ENCODE measurements around the gene XCL1.

Gene XCL1

DNA sequence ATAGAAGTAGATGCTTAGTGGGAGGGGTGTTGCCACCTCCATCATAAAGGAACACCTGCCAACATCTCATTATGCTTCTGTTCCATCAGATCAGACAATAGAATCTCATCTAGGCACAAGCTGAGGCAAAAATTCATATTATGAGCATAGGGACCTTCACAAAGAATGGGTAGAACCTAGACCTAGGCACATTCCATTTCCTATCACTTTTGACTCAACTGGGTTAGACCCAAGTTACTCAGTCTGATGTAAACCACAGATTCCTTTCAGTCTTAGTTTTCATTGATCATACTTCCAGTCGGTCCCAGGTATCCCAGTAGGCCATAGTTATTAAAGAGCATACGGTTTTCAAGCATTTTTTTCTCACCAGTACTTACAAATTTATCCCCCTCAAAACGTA, 21.7 kb downstream of the XCL1 start:
- no peak overlapping the region for H3K4me3 ChIP-seq (ENCODE audit: control insufficient read depth, low read depth, low read length)
- no peak for DNase-seq (ENCODE audit: low read depth)
- TF ChIP-seq, protein P1, sequence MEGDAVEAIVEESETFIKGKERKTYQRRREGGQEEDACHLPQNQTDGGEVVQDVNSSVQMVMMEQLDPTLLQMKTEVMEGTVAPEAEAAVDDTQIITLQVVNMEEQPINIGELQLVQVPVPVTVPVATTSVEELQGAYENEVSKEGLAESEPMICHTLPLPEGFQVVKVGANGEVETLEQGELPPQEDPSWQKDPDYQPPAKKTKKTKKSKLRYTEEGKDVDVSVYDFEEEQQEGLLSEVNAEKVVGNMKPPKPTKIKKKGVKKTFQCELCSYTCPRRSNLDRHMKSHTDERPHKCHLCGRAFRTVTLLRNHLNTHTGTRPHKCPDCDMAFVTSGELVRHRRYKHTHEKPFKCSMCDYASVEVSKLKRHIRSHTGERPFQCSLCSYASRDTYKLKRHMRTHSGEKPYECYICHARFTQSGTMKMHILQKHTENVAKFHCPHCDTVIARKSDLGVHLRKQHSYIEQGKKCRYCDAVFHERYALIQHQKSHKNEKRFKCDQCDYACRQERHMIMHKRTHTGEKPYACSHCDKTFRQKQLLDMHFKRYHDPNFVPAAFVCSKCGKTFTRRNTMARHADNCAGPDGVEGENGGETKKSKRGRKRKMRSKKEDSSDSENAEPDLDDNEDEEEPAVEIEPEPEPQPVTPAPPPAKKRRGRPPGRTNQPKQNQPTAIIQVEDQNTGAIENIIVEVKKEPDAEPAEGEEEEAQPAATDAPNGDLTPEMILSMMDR (IDR thresholded peaks at IDR 0.05; ENCODE audit: control insufficient read depth, insufficient read depth, low read depth, low read length, missing control alignments) = no peak

DNA sequence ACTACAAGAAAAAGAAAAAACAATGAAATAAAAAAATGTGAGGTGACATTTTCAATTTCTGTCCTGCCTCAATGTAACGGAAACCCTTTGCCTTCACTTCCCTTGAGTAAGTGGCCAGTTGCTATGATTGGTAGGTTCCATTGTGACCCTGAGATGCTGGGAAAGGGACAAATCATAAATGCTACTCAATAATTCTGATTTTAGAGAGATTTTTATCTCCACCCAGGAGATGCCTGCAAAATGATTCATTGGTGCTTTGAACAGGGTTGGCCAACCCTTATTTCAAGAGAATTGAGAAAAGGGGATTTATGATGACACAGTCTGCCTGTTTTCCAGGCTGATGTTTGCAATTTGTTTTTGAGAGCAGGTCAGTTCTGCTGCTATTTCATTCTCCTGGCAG, 22.5 kb downstream of the XCL1 start:
- TF ChIP-seq, protein P1 (IDR thresholded peaks at IDR 0.05; ENCODE audit: control insufficient read depth, insufficient read depth, low read depth, low read length, missing control alignments) = no peak

DNA sequence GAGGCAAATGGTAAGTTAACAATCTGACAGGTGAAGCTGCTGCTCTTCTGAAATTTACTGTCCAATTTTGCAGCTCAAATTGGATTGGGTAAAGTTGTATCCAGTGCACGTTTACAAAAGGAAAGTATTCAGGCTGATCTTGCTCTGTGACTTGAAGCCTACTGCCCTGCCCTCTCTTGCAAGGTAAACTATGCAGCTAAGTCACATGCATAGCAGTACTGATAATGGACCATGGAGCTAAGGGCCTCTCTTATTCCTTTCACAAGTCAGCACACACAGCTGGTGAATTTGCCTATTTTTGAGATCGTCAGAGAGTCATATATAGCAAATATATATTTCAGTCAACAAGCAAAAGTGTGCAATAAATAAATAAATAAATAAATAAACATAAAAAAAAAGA, 23.2 kb downstream of the XCL1 start:
- TF ChIP-seq, protein P1 (IDR thresholded peaks at IDR 0.05; ENCODE audit: control insufficient read depth, insufficient read depth, low read depth, low read length, missing control alignments) = no peak
- DNase-seq (ENCODE audit: low read depth) = no peak
- no peak overlapping the region for H3K4me3 ChIP-seq (ENCODE audit: control insufficient read depth, low read depth, low read length)

More for the DNA sequence above, 22.5 kb downstream of the XCL1 start:
- no peak for DNase-seq (ENCODE audit: low read depth)
- no peak overlapping the region for H3K4me3 ChIP-seq (ENCODE audit: control insufficient read depth, low read depth, low read length)

DNA sequence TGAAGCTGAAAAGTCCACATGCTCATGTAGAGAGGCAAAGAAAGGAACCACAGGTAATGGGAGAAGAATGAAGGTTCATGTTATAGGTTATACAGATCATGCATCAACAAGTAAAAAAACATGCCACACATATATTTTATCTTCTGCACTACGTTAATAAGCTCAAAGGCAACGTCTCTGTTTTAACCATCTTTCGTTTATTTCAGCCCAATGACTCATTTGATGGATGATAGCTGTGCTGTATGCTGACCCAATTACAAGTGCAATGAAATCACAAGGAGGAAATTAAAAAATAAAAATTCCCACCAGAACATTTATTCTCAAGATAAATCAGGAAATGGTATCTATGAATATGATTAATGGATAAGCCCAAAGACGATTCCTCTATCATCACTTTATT, 24.6 kb downstream of the XCL1 start:
- no peak overlapping the region for H3K4me3 ChIP-seq (ENCODE audit: control insufficient read depth, low read depth, low read length)
- DNase-seq (ENCODE audit: low read depth) = no peak
- TF ChIP-seq, protein P1 (IDR thresholded peaks at IDR 0.05; ENCODE audit: control insufficient read depth, insufficient read depth, low read depth, low read length, missing control alignments) = no peak

DNA sequence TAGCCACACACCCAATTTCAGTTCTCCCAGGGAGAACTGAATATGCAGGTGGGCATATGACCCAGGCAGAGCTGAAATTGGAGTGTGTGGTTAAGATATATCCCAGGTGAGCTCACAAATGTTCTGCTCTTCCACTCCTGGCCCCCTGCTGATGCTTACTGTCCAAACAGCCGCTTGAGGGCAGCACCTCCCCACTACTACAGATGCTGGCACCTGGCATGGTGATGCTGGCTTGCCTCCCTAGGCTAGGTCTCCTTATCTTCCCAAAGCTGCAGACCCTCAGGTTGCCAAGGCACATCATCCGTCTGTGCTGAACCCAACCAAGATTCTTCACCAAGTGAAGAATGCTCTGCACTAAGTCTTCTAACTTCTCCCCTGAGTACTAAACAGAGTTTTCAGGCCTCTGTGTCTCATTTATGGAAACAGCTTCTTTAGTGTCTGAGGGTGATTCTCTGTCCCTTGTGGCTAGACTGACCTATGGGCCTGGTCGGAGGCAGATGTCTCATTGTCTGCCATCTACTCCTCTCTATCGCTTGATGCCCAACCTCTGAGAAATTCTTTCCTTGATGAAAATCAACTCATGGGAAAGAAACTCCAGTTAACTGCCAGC, 27.2 kb downstream of the XCL1 start:
- H3K4me3 ChIP-seq (ENCODE audit: control insufficient read depth, low read depth, low read length) = no peak overlapping the region
- TF ChIP-seq, protein P1 (IDR thresholded peaks at IDR 0.05; ENCODE audit: control insufficient read depth, insufficient read depth, low read depth, low read length, missing control alignments) = peak; percentile 84
- DNase-seq (ENCODE audit: low read depth) = no peak

DNA sequence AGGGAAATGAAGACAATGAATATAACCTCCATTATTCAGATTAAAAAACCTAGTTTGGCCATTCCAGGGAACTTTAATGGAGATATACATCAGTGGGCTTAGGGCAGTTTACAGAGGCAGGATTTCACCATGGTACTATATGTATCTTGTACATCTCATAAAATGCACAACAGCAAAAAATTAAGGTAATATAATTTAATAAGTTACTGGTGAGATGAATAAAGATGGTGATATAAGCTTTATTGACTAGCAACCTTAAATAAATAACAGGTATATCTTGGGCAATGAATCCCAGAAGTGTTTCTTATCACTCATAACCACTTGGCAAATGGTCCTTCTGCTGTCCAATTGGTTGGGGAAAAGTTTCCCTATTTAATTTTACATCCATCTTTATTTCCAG, 29.0 kb downstream of the XCL1 start:
- no peak overlapping the region for H3K4me3 ChIP-seq (ENCODE audit: control insufficient read depth, low read depth, low read length)
- TF ChIP-seq, protein P1 (IDR thresholded peaks at IDR 0.05; ENCODE audit: control insufficient read depth, insufficient read depth, low read depth, low read length, missing control alignments) = no peak
- no peak for DNase-seq (ENCODE audit: low read depth)

DNA sequence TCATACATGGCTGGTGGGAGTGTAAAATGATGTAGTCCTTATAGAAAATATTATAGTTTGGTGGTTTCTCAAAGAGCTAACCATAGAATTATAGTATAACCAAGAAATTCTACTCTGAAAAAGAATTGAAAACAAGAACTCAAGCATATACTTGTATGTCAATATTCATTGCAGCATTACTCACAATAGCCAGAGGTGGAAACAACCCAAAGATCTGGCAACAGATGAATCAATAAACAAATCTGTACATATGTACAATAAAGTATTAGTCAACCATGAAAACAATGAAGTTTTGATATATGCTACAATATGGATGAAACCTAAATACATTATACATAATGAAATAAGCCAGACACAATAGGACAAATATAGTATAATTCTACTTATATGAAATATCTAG, 29.7 kb downstream of the XCL1 start:
- H3K4me3 ChIP-seq (ENCODE audit: control insufficient read depth, low read depth, low read length) = no peak overlapping the region
- DNase-seq (ENCODE audit: low read depth) = no peak
- TF ChIP-seq, protein P1 (IDR thresholded peaks at IDR 0.05; ENCODE audit: control insufficient read depth, insufficient read depth, low read depth, low read length, missing control alignments) = no peak
